SK-N-SH (cell line): ENCODE results near the gene CERS6. TPM values are rescaled to one million over a fixed set of nuclear protein-coding genes. Genes with fewer than 3 reads are reported as not detected.

Experiments used
- CTCF ChIA-PET: fragments of 300-600, 350-600 bp; formaldehyde crosslinking; extraction: SDS; loops from one replicate; lab custom pipeline; 2021; lab: Yijun Ruan, JAX
- POLR2A ChIA-PET: fragments of 350-600 bp; sonication (Branson Sonifier 250); formaldehyde crosslinking; extraction: SDS; loops from one replicate; lab custom pipeline; 2020; ENCODE audit warnings: antibody characterized with exemption, inconsistent platforms; lab: Yijun Ruan, JAX
- DNase-seq: peaks from one replicate; pipeline ENCODE4 v3.0.0; 2012
- H2AFZ ChIP-seq: fragments of 200-600 bp; sonication (generic); 2 replicates; pipeline ENCODE4 v1.8.1; 2016; ENCODE audit warnings: antibody characterized with exemption, mild to moderate bottlenecking, low read depth
- H3F3A ChIP-seq: fragments of 200-600 bp; sonication (generic); replicated peaks from 2 replicates; pipeline ENCODE3; 2016; ENCODE audit warnings: antibody characterized with exemption, mild to moderate bottlenecking; ENCODE audit not compliant: insufficient read depth
- H3K27ac ChIP-seq, 2 experiments: fragments of 200-500 bp in 1 of 2; fragments of 200-600 bp in 1 of 2; sonication (Bioruptor generic) in 1 of 2; sonication (generic), shearing (Covaris generic) in 1 of 2; 2 replicates each; pipeline versions ENCODE4 v1.5.1 to v1.6.1; 2014 to 2016; ENCODE audit warnings: low read depth in 2 of 2, inconsistent platforms in 1 of 2, low read length in 1 of 2, mild to moderate bottlenecking in 1 of 2, mixed read lengths in 1 of 2
- H3K27me3 ChIP-seq: fragments of 200-600 bp; sonication (generic), shearing (Covaris generic); 2 replicates; pipeline ENCODE4 v1.6.1; 2016; ENCODE audit warnings: mixed run types; ENCODE audit not compliant: insufficient read depth
- H3K36me3 ChIP-seq, 2 experiments: fragments of 200-500 bp in 1 of 2; fragments of 200-600 bp in 1 of 2; sonication (Bioruptor generic) in 1 of 2; sonication (generic) in 1 of 2; replicated peaks in 1 of 2; 2 replicates each; pipeline versions ENCODE3 to v1.5.1; 2014 to 2016; ENCODE audit warnings: low read length in 1 of 2, mild to moderate bottlenecking in 1 of 2; ENCODE audit not compliant: insufficient read depth in 2 of 2, control insufficient read depth in 1 of 2
- H3K4me1 ChIP-seq, 2 experiments: fragments of 200-500 bp in 1 of 2; fragments of 200-600 bp in 1 of 2; sonication (Bioruptor generic) in 1 of 2; sonication (generic), shearing (Covaris generic) in 1 of 2; 2 replicates each; pipeline versions ENCODE4 v1.5.1 to v1.6.1; 2014 to 2016; ENCODE audit warnings: low read depth in 1 of 2, low read length in 1 of 2, mixed run types in 1 of 2; ENCODE audit not compliant: insufficient read depth in 2 of 2, control insufficient read depth in 1 of 2
- H3K4me2 ChIP-seq: fragments of 200-600 bp; sonication (generic), shearing (Covaris generic); 2 replicates; pipeline ENCODE4 v1.6.1; 2017; ENCODE audit warnings: mixed run types
- H3K4me3 ChIP-seq, 2 experiments: fragments of 200-500 bp in 1 of 2; fragments of 200-600 bp in 1 of 2; sonication (Bioruptor generic) in 1 of 2; sonication (generic), shearing (Covaris generic) in 1 of 2; 2 replicates each; pipeline versions ENCODE4 v1.5.1 to v1.8.1; 2014 to 2016; ENCODE audit warnings: low read depth in 2 of 2, inconsistent platforms in 1 of 2, low read length in 1 of 2, mild to moderate bottlenecking in 1 of 2, mixed read lengths in 1 of 2, moderate library complexity in 1 of 2
- H3K79me2 ChIP-seq: fragments of 200-600 bp; sonication (generic); 2 replicates; pipeline ENCODE4 v1.8.1; 2017; ENCODE audit warnings: mild to moderate bottlenecking; ENCODE audit not compliant: insufficient read depth
- H3K9ac ChIP-seq: fragments of 200-600 bp; sonication (generic); 2 replicates; pipeline ENCODE4 v1.6.1; 2017; ENCODE audit warnings: mixed run types
- H3K9me2 ChIP-seq: fragments of 200-600 bp; sonication (generic); 2 replicates; pipeline ENCODE4 v1.6.1; 2017; ENCODE audit warnings: mixed run types
- H3K9me3 ChIP-seq: fragments of 200-600 bp; sonication (generic); 2 replicates; pipeline ENCODE4 v1.6.1; 2017; ENCODE audit warnings: mixed run types, mild to moderate bottlenecking, moderate library complexity
- H4K20me1 ChIP-seq: fragments of 200-600 bp; sonication (generic); 2 replicates; pipeline ENCODE4 v1.6.1; 2017; ENCODE audit warnings: mild to moderate bottlenecking, mixed run types; ENCODE audit not compliant: insufficient read depth
- CHD2 ChIP-seq: fragments of 150-350 bp; IDR thresholded peaks from 2 replicates; pipeline ENCODE4 v1.6.1; 2018; ENCODE audit warnings: low read length; ENCODE audit not compliant: partially characterized antibody
- ELF1 ChIP-seq: IDR thresholded peaks from 2 replicates; pipeline ENCODE4 v1.4.0; 2012
- EZH2phosphoT487 ChIP-seq: fragments of 200-600 bp; sonication (generic); IDR thresholded peaks from 2 replicates; pipeline ENCODE4 v1.6.1; 2017; ENCODE audit warnings: low read depth, mixed run types, mild to moderate bottlenecking, antibody characterized with exemption, moderate library complexity, borderline replicate concordance
- FOXM1 ChIP-seq: IDR thresholded peaks from 2 replicates; pipeline ENCODE4 v1.4.0; 2012; ENCODE audit warnings: low read depth, mild to moderate bottlenecking
- JUND ChIP-seq: IDR thresholded peaks from 2 replicates; pipeline ENCODE4 v1.4.0; 2012
- NRF1 ChIP-seq: IDR thresholded peaks from 2 replicates; pipeline ENCODE4 v1.6.1; 2012; ENCODE audit warnings: low read depth, mild to moderate bottlenecking, low read length
- POLR2AphosphoS5 ChIP-seq: IDR thresholded peaks from 2 replicates; pipeline ENCODE4 v1.6.1; 2012; ENCODE audit warnings: low read depth, low read length
- RAD21 ChIP-seq: IDR thresholded peaks from 2 replicates; pipeline ENCODE4 v1.6.1; 2012; ENCODE audit warnings: mild to moderate bottlenecking, low read length
- RCOR1 ChIP-seq: fragments of 150-350 bp; IDR thresholded peaks from 2 replicates; pipeline ENCODE4 v1.6.1; 2017; ENCODE audit warnings: antibody characterized with exemption, low read length
- RFX5 ChIP-seq: IDR thresholded peaks from 2 replicates; pipeline ENCODE4 v1.6.1; 2012; ENCODE audit warnings: mild to moderate bottlenecking, improper control_type of control experiment, low read length
- SIN3A ChIP-seq: IDR thresholded peaks from 2 replicates; pipeline ENCODE4 v1.6.1; 2012; ENCODE audit warnings: low read depth, mild to moderate bottlenecking, low read length, moderate library complexity, borderline replicate concordance
- TCF12 ChIP-seq: IDR thresholded peaks from 2 replicates; pipeline ENCODE4 v1.4.0; 2012
- WGBS: methylation state at CpG from one replicate; pipeline ENCODE4 v1.1.6; 2017; ENCODE audit warnings: low lambda C conversion rate; 5-methylcytosine and 5-hydroxymethylcytosine counted together
- polyA plus RNA-seq, 3 experiments: library from polyadenylated mRNA; depleted of rRNA; stranded (reverse); fragments of >200 nt; gene quantifications; 2 replicates each; pipeline ENCODE4 v1.2.3, GENCODE V29; 2012
- TF ChIP-seq, protein P1 (sequence below): fragments of 150-350 bp; IDR thresholded peaks from 2 replicates; pipeline ENCODE4 v1.6.1; 2017; ENCODE audit warnings: antibody characterized with exemption, low read length, low read depth, borderline replicate concordance
- TF ChIP-seq, protein P2 (sequence below): fragments of 150-350 bp; IDR thresholded peaks from 2 replicates; pipeline ENCODE4 v1.6.1; 2016; ENCODE audit warnings: mild to moderate bottlenecking, low read depth, low read length
- TF ChIP-seq, protein P3 (sequence below): IDR thresholded peaks from 2 replicates; pipeline ENCODE4; 2012
- TF ChIP-seq, protein P4 (sequence below): IDR thresholded peaks from 2 replicates; pipeline ENCODE4 v1.4.0; 2012; ENCODE audit warnings: low read depth, borderline replicate concordance

Gene CERS6
- polyA plus RNA-seq, 1 of the 3 experiments (the other 2 are of a cell fraction): 1.8 TPM

DNA sequence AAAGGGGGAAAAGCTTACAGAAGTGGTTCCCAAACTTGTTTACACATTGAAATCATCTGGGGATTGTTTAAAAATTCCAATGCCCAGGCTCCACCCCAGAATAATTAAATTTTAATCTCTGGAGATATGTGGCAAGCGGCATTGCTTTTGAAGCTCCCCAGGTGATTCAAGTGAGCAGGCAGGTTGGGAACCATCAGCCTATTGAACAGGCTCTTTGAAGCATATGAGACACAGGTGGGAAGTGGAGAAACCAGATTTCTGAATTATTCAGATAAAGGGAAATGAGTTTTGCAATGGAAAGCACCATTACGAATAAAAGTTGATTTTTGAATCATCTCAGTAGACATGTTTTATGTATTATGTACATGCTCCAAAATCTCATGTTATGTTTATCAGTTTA is 288.8 kb downstream of the CERS6 start:
- no peak for DNase-seq
- peaks cover 0 to 15% of the 10 kb centered on the region in 2 experiments; a peak in 1 of 4 replicates for H3K4me1 ChIP-seq
- H3F3A ChIP-seq: no peaks in the 10 kb centered on the region
- no peak overlapping the region for H3K4me2 ChIP-seq
- no peaks in the 10 kb centered on the region for H3K27me3 ChIP-seq
- H3K27ac ChIP-seq: no peak overlapping the region
- no peak overlapping the region for H3K4me3 ChIP-seq
- ChIA-PET POLR2A (no interaction called here), CTCF (interaction anchor here (0.7 kb wide), 1 partner anchor 392 kb away, joined by 4 read pairs; no protein-coding TSS in a partner anchor)
- TF ChIP-seq JUND (no peak), EZH2phosphoT487 (no peak), POLR2AphosphoS5 (no peak), SIN3A (no peak), RFX5 (no peak), CHD2 (no peak), NRF1 (no peak)
- TF ChIP-seq, protein P1, sequence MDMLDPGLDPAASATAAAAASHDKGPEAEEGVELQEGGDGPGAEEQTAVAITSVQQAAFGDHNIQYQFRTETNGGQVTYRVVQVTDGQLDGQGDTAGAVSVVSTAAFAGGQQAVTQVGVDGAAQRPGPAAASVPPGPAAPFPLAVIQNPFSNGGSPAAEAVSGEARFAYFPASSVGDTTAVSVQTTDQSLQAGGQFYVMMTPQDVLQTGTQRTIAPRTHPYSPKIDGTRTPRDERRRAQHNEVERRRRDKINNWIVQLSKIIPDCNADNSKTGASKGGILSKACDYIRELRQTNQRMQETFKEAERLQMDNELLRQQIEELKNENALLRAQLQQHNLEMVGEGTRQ: no peak
- TF ChIP-seq, protein P2, sequence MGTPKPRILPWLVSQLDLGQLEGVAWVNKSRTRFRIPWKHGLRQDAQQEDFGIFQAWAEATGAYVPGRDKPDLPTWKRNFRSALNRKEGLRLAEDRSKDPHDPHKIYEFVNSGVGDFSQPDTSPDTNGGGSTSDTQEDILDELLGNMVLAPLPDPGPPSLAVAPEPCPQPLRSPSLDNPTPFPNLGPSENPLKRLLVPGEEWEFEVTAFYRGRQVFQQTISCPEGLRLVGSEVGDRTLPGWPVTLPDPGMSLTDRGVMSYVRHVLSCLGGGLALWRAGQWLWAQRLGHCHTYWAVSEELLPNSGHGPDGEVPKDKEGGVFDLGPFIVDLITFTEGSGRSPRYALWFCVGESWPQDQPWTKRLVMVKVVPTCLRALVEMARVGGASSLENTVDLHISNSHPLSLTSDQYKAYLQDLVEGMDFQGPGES: no peak
- TF ChIP-seq, protein P3, sequence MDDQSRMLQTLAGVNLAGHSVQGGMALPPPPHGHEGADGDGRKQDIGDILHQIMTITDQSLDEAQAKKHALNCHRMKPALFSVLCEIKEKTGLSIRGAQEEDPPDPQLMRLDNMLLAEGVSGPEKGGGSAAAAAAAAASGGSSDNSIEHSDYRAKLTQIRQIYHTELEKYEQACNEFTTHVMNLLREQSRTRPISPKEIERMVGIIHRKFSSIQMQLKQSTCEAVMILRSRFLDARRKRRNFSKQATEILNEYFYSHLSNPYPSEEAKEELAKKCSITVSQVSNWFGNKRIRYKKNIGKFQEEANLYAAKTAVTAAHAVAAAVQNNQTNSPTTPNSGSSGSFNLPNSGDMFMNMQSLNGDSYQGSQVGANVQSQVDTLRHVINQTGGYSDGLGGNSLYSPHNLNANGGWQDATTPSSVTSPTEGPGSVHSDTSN: no peak
- WGBS: 97% methylated on average over 2 of the region's 2 CpGs
- no peaks in the 10 kb centered on the region for H4K20me1 ChIP-seq
- H3K36me3 ChIP-seq: no peaks in the 10 kb centered on the region
- H2AFZ ChIP-seq: no peak overlapping the region
- H3K9me3 ChIP-seq: no peaks in the 10 kb centered on the region
- H3K79me2 ChIP-seq: no peaks in the 10 kb centered on the region
- H3K9ac ChIP-seq: no peak overlapping the region
- H3K9me2 ChIP-seq: no peaks in the 10 kb centered on the region

DNA sequence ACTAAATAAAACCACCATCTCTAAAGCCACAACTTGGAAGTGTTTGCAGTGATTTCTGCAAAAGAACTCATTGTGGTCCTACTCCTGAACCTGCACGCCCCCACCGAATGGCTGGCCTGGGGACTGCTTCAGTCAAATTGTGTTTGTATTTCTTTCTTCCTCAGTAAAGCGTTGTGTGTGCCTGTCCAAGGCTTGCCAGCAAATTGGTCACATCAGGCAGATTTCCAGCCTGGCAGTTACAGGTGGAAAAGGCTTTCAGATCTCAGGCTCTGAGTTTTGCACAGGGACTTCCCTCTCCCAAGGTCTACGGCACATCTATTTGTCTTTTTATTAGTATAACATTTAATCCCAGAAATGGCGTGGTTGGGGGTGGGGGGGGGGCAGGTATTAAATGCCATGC is 292.4 kb downstream of the CERS6 start:
- Histone ChIP-seq H3K9me2 (no peaks in the 10 kb centered on the region), H3K4me3 (no peak overlapping the region), H3K4me1 (peaks cover 0 to 10% of the 10 kb centered on the region in 2 experiments; a peak in 1 of 4 replicates), H3K79me2 (no peaks in the 10 kb centered on the region), H4K20me1 (no peaks in the 10 kb centered on the region), H2AFZ (no peak overlapping the region), H3K9me3 (no peaks in the 10 kb centered on the region), H3F3A (no peaks in the 10 kb centered on the region), H3K36me3 (no peaks in the 10 kb centered on the region), H3K9ac (no peak overlapping the region), H3K4me2 (no peak overlapping the region), H3K27me3 (no peaks in the 10 kb centered on the region), H3K27ac (no peak overlapping the region)
- 91% methylated on average over 5 of the region's 5 CpGs for WGBS
- TF ChIP-seq, protein P4, sequence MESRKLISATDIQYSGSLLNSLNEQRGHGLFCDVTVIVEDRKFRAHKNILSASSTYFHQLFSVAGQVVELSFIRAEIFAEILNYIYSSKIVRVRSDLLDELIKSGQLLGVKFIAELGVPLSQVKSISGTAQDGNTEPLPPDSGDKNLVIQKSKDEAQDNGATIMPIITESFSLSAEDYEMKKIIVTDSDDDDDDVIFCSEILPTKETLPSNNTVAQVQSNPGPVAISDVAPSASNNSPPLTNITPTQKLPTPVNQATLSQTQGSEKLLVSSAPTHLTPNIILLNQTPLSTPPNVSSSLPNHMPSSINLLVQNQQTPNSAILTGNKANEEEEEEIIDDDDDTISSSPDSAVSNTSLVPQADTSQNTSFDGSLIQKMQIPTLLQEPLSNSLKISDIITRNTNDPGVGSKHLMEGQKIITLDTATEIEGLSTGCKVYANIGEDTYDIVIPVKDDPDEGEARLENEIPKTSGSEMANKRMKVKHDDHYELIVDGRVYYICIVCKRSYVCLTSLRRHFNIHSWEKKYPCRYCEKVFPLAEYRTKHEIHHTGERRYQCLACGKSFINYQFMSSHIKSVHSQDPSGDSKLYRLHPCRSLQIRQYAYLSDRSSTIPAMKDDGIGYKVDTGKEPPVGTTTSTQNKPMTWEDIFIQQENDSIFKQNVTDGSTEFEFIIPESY: no peak
- TF ChIP-seq SIN3A: no peak
- no peak for TF ChIP-seq FOXM1
- no peak for TF ChIP-seq ELF1
- TF ChIP-seq RAD21: no peak
- no peak for TF ChIP-seq NRF1
- TF ChIP-seq TCF12: no peak
- no peak for TF ChIP-seq RCOR1
- no peak for DNase-seq
- ChIA-PET POLR2A (no interaction called here), CTCF (no interaction called here)
